ENCODE results near the gene NCAPG2. TPM values are rescaled to one million over a fixed set of nuclear protein-coding genes. Genes with fewer than 3 reads are reported as not detected.

NCAPG2 gene
- total and polyA plus RNA-seq, 2 experiments from 2014 or later = 15.6 to 17.3 TPM

DNA sequence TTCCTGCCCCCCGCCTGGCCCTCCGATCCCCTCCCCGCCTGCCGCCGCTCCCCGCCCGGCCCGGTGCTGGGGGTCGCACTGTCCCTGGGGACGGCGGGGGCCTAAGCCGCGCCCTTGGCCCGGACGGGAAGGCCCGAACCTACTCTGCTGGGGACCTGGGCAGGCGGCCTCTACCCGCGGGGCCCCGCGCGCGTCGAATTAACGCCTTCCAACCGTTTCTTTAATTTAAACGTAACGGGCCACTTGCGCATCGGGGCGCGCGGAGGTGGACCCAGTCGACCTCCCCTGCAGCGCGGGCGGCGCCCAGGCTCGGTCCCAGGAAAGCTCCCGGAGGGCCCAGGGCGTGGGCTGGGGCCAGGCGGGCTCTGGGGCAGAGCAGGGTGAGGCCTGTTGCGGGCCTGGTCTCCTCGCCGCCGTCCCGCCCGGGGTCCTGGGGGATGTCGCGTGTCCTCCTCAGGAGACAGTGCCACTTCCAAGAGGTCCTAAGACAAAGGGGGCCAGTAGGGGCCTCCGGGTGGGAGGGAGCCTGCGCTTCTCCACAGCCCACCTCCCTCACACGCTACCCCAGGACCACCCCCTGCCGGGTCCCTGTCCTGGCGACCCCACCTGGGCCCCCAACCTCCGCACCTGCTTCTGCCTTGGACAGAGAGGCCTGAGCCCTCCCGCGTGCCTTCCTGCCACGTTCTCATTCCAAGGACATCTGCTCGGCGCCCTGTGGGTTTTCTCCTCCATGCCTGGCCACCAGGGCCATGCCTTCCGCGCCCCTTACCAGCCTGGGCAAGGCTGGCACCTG is 116.3 kb downstream of the NCAPG2 start:
- no peak for DNase-seq
- Histone ChIP-seq H4K20me1 (ENCODE audit: insufficient read depth) (no peaks in the 10 kb centered on the region), H3K36me3 (ENCODE audit: low read depth) (no peaks in the 10 kb centered on the region), H3K4me3 (peak overlapping the region; percentile 51; the same call in 1 of the 2 replicates), H3K79me2 (ENCODE audit: insufficient read depth) (no peaks in the 10 kb centered on the region), H3F3A (ENCODE audit: insufficient read depth) (no peaks in the 10 kb centered on the region), H3K9me2 (ENCODE audit: insufficient read depth) (no peaks in the 10 kb centered on the region), H3K9me3 (ENCODE audit: low read depth) (no peaks in the 10 kb centered on the region), H3K27me3 (replicated peaks; ENCODE audit: insufficient read depth) (peaks cover 21% of the 10 kb centered on the region), H3K4me1 (ENCODE audit: insufficient read depth) (no peaks in the 10 kb centered on the region), H3K4me2 (ENCODE audit: unreplicated experiment) (peak overlapping the region; percentile 48), H3K27ac (no peak overlapping the region), H3K9ac (no peak overlapping the region), H2AFZ (no peak overlapping the region)
- in situ Hi-C loops (cut with MboI) = no loop called here
- no peak for TF ChIP-seq EZH2 (IDR thresholded peaks at IDR 0.05; ENCODE audit: insufficient read depth, poor library complexity, severe bottlenecking)
- no peak for TF ChIP-seq EZH2phosphoT487 (IDR thresholded peaks at IDR 0.05; ENCODE audit: insufficient read depth, low read depth)
- 11 to 15% methylated on average over 36 to 47 of the region's 63 CpGs for WGBS, 2 experiments (ENCODE audit: low coverage in 1 of 2, low lambda C conversion rate in 2 of 2, missing lambda C conversion rate in 2 of 2)

- Histone ChIP-seq H3K4me3 (peak within 1 kb of the TSS; percentile 65), H3K4me2 (ENCODE audit: unreplicated experiment) (peak within 1 kb of the TSS; percentile 48), H2AFZ (no peak within 1 kb of the TSS), H3K9me3 (ENCODE audit: low read depth) (no peaks in the 10 kb centered on the region), H3F3A (ENCODE audit: insufficient read depth) (no peaks in the 10 kb centered on the region), H3K4me1 (ENCODE audit: insufficient read depth) (no peaks in the 10 kb centered on the region), H3K9ac (no peak within 1 kb of the TSS), H4K20me1 (ENCODE audit: insufficient read depth) (no peaks in the 10 kb centered on the region), H3K79me2 (ENCODE audit: insufficient read depth) (no peaks in the 10 kb centered on the region), H3K27ac (no peak within 1 kb of the TSS), H3K9me2 (ENCODE audit: insufficient read depth) (no peaks in the 10 kb centered on the region), H3K36me3 (ENCODE audit: low read depth) (no peaks in the 10 kb centered on the region), H3K27me3 (replicated peaks; ENCODE audit: insufficient read depth) (peaks cover 21% of the 10 kb centered on the region)
- TF ChIP-seq EZH2 (IDR thresholded peaks at IDR 0.05; ENCODE audit: insufficient read depth, poor library complexity, severe bottlenecking) (no peak), EZH2phosphoT487 (IDR thresholded peaks at IDR 0.05; ENCODE audit: insufficient read depth, low read depth) (no peak)
- in situ Hi-C loops (cut with MboI) = no loop called here
- peak; percentile 84 for DNase-seq
- 4 to 5% methylated on average over 13 to 69 of the region's 110 CpGs for WGBS, 2 experiments (ENCODE audit: low coverage in 1 of 2, low lambda C conversion rate in 2 of 2, missing lambda C conversion rate in 2 of 2)
These were observed 117.2 kb downstream of the NCAPG2 start, which contains the start of gene PTPRN2 for GRCh38 chr7:158587162-158588084. Gene PTPRN2 (minus strand): TSS chr7:158587823.

DNA sequence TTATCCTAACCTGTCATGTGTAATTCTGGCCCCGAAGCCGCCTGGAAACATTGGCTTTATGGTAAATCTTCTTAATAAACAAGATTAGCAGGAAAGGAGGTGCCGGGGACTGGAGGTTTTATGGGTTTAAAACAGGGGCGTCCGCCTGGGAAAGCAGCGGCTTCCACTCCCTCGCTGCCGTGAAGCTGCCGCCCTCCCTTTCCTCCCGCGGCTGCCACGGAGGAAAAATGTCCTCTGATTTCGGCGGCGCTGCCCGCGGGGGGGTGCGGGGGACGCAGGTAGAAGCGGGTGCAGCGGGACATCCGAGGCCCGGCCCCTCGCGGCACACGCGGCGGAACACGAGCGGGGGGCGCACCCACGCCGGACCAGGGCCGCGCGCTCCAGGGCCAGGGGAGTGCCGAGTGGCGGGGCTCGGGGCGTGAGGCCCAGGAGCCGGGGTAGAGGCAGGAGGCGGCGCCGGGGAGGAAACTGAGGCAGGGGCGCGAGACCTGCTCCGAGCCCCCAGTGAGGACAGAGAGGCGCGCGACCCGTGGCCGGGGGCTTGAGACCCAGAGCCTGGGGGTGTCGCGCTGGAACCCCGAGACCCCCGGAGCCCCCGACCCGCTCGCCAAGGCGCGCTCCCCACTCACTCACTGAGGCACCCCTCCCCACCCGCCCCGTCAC is 118.0 kb downstream of the NCAPG2 start:
- Histone ChIP-seq H4K20me1 (ENCODE audit: insufficient read depth) (no peaks in the 10 kb centered on the region), H3K4me1 (ENCODE audit: insufficient read depth) (no peaks in the 10 kb centered on the region), H3K27ac (no peak overlapping the region), H3K9me2 (ENCODE audit: insufficient read depth) (no peaks in the 10 kb centered on the region), H3K36me3 (ENCODE audit: low read depth) (no peaks in the 10 kb centered on the region), H3K79me2 (ENCODE audit: insufficient read depth) (no peaks in the 10 kb centered on the region), H3K9ac (no peak overlapping the region), H3K9me3 (ENCODE audit: low read depth) (no peaks in the 10 kb centered on the region), H2AFZ (no peak overlapping the region), H3K4me2 (ENCODE audit: unreplicated experiment) (no peak overlapping the region), H3K27me3 (replicated peaks; ENCODE audit: insufficient read depth) (peaks cover 21% of the 10 kb centered on the region), H3K4me3 (no peak overlapping the region), H3F3A (ENCODE audit: insufficient read depth) (no peaks in the 10 kb centered on the region)
- WGBS, 2 experiments (ENCODE audit: low coverage in 1 of 2, low lambda C conversion rate in 2 of 2, missing lambda C conversion rate in 2 of 2) = 3 to 5% methylated on average over 18 to 52 of the region's 63 CpGs
- in situ Hi-C loops (cut with MboI) = no loop called here
- no peak for DNase-seq
- no peak for TF ChIP-seq EZH2 (IDR thresholded peaks at IDR 0.05; ENCODE audit: insufficient read depth, poor library complexity, severe bottlenecking)
- TF ChIP-seq EZH2phosphoT487 (IDR thresholded peaks at IDR 0.05; ENCODE audit: insufficient read depth, low read depth) = no peak
